ENCODE measurements around the gene NAALADL2. TPM values are rescaled to one million over a fixed set of nuclear protein-coding genes. Genes with fewer than 3 reads are reported as not detected.

NAALADL2 gene
- total RNA-seq, 1 donor from 2014 or later = 34.2 TPM

DNA sequence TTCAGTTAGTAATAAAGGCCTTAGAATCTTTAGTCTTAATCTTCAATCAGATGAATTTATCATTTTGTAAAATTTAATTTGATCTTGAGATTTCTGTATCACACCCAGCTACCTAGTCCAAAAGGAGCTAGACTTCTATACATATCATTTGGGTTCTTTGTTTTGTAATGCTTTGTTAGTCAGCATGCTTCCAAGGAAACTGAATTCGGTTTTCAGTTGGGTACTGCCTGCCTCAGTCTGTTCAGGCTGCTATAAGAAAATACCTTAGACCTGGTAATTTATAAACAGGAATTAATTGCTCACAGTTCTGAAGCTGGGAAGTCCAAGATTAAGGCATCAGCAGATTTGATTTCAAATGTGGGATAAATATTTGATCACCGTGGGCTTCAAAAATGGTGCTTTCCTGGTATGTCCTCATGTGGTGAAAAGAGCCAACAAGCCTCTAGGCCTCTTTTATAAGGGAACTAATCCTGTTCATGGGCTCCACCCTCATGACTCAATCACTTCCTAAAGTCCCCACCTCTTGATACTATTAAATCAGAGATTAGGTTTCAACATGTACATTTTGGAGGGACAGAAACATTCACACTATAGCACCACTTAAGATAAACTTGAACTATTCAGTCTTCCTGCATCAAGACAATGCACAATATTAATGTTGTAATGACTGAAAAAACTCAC, 800.7 kb downstream of the NAALADL2 start:
- DNase-seq (ENCODE audit: low spot score) = no peak

GRCh38 chr3:175662815-175663214, 803.7 kb downstream of the NAALADL2 start:
- no peak for DNase-seq (ENCODE audit: low spot score)

- no peak for DNase-seq (ENCODE audit: low spot score)
Observed at GRCh38 chr3:175664911-175665310, 805.8 kb downstream of the NAALADL2 start.

DNA sequence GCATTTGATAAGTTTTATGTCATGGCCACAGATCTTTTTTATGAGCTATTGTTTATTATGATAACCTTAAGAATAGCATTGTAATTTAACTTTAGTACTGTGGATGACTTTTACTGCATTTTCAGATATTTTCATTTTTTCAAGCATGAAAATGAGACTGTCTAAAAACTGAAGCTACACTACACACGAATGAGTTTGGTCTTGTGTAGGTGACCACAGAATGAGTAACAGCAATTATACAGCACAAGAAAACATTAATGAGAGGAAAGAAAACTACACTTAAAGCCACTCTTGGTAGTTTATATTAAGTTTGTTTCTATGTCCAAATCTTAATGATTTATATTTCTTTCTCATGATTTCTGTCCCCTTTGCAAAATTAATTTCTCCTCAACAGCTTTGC, 809.2 kb downstream of the NAALADL2 start:
- no peak for DNase-seq (ENCODE audit: low spot score)

- no peak for DNase-seq (ENCODE audit: low spot score)
Observed at GRCh38 chr3:175670557-175670956, 811.4 kb downstream of the NAALADL2 start.

GRCh38 chr3:175672119-175672689, 813.1 kb downstream of the NAALADL2 start:
- no peak for DNase-seq (ENCODE audit: low spot score)

- DNase-seq (ENCODE audit: low spot score) = no peak
Observed at GRCh38 chr3:175679568-175679967, 820.4 kb downstream of the NAALADL2 start.

DNA sequence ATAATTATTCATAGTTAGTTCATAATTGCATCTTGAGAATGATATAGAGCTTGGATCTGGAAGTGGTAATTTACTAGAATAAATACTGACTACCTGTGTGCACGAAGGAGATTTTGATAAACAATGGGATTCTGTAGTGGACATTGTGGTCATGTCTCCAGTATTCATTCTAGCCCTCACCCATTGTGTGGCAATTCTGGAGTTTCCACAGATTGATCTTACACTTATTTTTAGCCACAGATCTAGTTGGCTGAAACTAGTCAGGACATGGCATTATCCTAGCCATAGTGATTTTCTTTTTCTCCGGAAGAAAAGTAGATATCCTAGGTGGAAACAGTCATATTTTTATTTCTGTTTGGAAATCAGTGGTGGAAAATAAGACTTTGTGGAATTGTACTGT, 833.1 kb downstream of the NAALADL2 start:
- DNase-seq (ENCODE audit: low spot score) = no peak

DNA sequence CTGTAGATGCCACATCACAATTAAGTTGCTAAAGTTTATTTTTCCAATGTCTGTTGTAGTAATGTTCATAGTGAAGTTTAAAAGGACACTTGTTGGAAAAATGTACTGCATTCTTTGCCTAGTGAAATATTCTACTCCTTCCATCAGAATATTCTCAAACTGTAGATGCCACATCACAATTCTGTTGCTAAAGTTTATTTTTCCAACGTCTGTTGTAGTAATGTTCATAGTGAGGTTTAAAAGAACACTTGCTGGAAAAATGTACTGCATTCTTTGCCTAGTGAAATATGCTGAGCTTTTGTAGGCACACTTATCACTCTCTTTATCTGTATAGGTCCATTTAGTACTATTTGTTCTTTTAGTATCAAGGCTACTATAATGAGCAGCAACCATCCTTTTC, 836.1 kb downstream of the NAALADL2 start:
- no peak for DNase-seq (ENCODE audit: low spot score)

GRCh38 chr3:175702956-175703355, 843.8 kb downstream of the NAALADL2 start:
- DNase-seq (ENCODE audit: low spot score) = no peak

GRCh38 chr3:175704366-175705055, 845.4 kb downstream of the NAALADL2 start:
- DNase-seq (ENCODE audit: low spot score) = no peak

DNA sequence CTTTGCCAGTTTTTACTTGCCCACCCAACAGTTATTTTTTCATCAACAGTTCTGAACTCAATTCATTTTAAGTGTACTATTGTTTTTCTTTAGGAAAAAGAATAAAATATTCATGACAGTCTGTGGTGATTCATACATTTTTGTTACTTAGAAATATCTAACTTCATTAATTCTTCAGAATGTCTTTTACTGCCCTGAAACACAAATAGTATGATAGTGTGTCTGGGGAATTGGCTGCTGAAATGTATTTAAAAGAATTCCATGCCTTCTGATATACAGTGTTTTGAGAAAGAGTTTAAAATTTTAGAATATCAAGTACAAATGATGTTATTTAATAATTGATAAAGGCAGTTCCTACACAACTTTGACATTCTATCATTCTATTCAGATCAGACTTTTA, 854.1 kb downstream of the NAALADL2 start:
- no peak for DNase-seq (ENCODE audit: low spot score)

- DNase-seq (ENCODE audit: low spot score) = no peak
Observed at GRCh38 chr3:175716446-175716845, 857.3 kb downstream of the NAALADL2 start.

DNA sequence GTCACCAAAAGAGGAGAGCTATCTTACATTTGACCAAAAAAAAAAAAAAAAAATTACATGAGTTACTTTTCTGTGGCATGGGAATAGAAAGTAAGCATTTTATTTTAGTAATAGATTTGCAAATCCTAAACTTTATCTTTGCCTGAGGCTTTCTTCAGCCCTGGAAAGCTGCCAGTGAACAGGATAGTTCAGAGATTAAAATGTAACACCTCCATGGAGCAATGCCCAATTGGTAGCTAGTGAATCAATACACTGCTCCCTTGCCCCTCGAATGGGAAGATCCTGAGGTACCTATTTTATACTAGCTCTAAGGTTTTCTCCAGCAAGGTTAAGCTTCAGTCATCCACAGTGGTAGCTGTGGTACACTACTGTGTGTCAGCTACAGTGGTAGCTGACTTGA, 867.1 kb downstream of the NAALADL2 start:
- peak; percentile 40 for DNase-seq (ENCODE audit: low spot score)

DNA sequence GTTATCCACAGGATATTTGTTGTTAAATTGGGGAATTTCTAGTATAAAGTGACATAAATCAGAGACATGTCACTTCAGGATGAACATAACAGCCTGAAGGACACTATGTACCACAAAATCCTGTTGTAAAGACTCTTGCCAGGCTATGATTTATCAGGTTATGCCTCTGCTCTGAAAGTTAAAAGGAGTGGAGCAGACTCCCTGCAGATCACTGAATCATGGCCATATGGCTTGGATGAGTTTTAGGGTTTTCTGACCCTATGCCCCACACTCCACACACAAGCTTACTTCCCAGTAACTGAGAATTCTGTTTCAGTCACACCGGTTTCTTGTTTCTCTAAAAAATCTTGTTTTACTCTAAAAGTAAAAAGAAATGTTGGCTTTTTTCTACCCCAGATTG, 869.4 kb downstream of the NAALADL2 start:
- no peak for DNase-seq (ENCODE audit: low spot score)

DNA sequence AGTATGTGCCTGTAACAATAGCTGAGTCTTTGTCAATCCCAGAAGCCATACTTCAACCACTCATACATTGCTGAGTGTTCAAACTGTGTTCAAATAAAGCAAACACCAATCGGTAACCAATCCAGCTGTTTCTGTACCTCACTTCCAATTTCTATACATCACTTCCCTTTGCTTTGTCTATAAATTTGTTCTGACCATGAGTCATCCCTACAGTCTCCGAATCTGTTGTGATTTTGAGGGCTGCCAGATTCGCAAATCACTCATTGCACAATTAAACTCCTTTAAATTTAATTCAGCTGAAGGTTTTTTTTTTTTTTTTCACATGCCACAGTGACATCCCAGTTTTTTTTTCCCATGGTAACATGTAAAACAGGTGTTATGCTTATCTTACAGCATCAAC, 870.3 kb downstream of the NAALADL2 start:
- DNase-seq (ENCODE audit: low spot score) = no peak

- DNase-seq (ENCODE audit: low spot score) = no peak
Observed at GRCh38 chr3:175731543-175731942, 872.4 kb downstream of the NAALADL2 start.

- DNase-seq (ENCODE audit: low spot score) = no peak
Observed at GRCh38 chr3:175732017-175732416, 872.9 kb downstream of the NAALADL2 start.

- DNase-seq (ENCODE audit: low spot score) = no peak
Observed at GRCh38 chr3:175735866-175736265, 876.7 kb downstream of the NAALADL2 start.

DNA sequence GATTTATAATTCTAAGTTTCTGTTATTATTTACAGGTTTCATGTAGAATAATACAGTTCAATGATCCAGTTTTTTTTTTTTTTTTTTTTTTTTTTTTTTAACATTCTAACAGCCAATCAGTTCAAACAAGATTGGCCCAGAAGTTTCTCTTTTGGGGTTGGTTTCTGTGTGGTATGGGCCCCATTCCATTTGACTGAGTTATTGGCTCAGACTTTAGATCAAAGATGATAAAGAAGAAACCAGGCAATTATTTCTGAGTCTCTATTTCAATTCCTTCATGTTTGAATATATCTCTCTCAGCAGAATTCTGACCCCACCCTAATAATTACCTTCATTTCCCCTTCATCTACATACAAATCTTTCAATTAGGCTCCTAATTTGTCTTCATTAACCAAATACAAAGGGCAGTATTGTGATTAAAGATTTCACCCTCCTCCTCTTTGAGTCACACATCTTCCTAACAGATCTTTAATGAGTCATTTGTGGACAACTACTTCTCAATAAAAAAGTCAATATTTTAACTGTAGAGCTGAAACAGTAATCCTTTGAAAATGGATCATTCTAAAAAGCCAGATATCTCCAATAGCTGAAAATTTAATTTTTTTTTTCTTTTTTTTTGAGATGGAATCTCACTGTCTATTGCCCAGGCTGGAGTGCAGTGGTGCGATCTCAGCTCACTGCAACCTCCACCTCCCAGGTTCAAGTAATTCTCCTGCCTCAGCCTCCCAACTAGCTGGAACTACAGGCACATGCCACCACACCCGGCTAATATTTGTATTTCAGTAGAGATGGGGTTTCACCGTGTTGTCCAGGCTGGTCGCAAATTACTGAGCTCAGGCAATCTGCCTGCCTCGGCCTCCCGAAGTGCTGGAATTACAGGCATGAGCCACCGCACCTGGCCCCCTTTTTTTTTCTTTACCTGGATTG, 878.8 kb downstream of the NAALADL2 start:
- DNase-seq (ENCODE audit: low spot score) = no peak

- no peak for DNase-seq (ENCODE audit: low spot score)
Observed at GRCh38 chr3:175741951-175742350, 882.8 kb downstream of the NAALADL2 start.

GRCh38 chr3:175743733-175744400, 884.7 kb downstream of the NAALADL2 start:
- DNase-seq (ENCODE audit: low spot score) = no peak
